HepG2 (cell line): Measurements from ENCODE around the gene METTL26. TPM values are rescaled to one million over a fixed set of nuclear protein-coding genes. Genes with fewer than 3 reads are reported as not detected.

Experiments
- GABPA ChIP-seq, 2 experiments: IDR thresholded peaks; 2 replicates each; pipeline ENCODE4 v1.6.1; 2011 to 2016; ENCODE audit warnings: low read depth in 2 of 2, low read length in 1 of 2, missing biosample characterization in 1 of 2, missing genetic modification characterization in 1 of 2
- GATA4 ChIP-seq: sonication (generic); IDR thresholded peaks from 2 replicates; pipeline ENCODE4 v1.6.1; 2016; ENCODE audit warnings: antibody characterized with exemption, low read depth, borderline replicate concordance
- HOXA3 ChIP-seq: sonication (generic); formaldehyde crosslinking; IDR thresholded peaks from 2 replicates; pipeline ENCODE4 v1.5.0; 2020; ENCODE audit warnings: missing genetic modification reagents
- KLF12 ChIP-seq: sonication (generic); formaldehyde crosslinking; IDR thresholded peaks from 2 replicates; pipeline ENCODE4 v1.4.0; 2020; ENCODE audit warnings: missing genetic modification reagents, borderline replicate concordance
- NBN ChIP-seq: fragments of 450-650 bp; conservative IDR thresholded peaks from 2 replicates; pipeline ENCODE4 v1.6.1; 2017
- SATB2 ChIP-seq: sonication (generic); formaldehyde crosslinking; IDR thresholded peaks from 2 replicates; pipeline ENCODE4 v1.5.0; 2020; ENCODE audit warnings: missing genetic modification reagents
- ZNF136 ChIP-seq: sonication (generic); formaldehyde crosslinking; IDR thresholded peaks from 2 replicates; pipeline ENCODE4 v1.8.1; 2022; ENCODE audit warnings: low read depth, mild to moderate bottlenecking, moderate library complexity, missing genetic modification reagents
- ZNF180 ChIP-seq: sonication (generic); formaldehyde crosslinking; IDR thresholded peaks from 2 replicates; pipeline ENCODE4 v1.4.0; 2020; ENCODE audit warnings: low read depth, missing genetic modification reagents, borderline replicate concordance
- ZNF343 ChIP-seq: sonication (generic); formaldehyde crosslinking; IDR thresholded peaks from 2 replicates; pipeline ENCODE4 v1.4.0; 2020; ENCODE audit warnings: mild to moderate bottlenecking, missing genetic modification reagents
- ZNF788 ChIP-seq: sonication (generic); formaldehyde crosslinking; IDR thresholded peaks from 2 replicates; pipeline ENCODE4 v1.5.0; 2020; ENCODE audit warnings: mild to moderate bottlenecking, missing genetic modification reagents, borderline replicate concordance
- polyA plus RNA-seq, 8 experiments: library from polyadenylated mRNA; depleted of rRNA in 3 of 8; stranded (reverse) in 7 of 8; unstranded in 1 of 8; fragments of >200 nt; fragmentation: Illumina TruSeq in 4 of 8; extraction: Trizol in 4 of 8; gene quantifications; 2 replicates each; pipeline versions ENCODE4 v1.2.1 to v1.2.3, GENCODE V29; 2011 to 2016; ENCODE audit warnings: low read depth in 4 of 8, missing spikeins in 1 of 8, mixed read lengths in 1 of 8; ENCODE audit not compliant: insufficient read depth in 1 of 8
- total RNA-seq, 5 experiments: library from RNA; depleted of rRNA; stranded (reverse); fragments of >200 nt; fragmentation: Illumina TruSeq; extraction: Trizol; gene quantifications; 2 replicates each; pipeline ENCODE4 v1.2.3, GENCODE V29; 2016; ENCODE audit warnings: low read depth in 1 of 5
- TF ChIP-seq, protein P1 (sequence below): sonication (generic); formaldehyde crosslinking; IDR thresholded peaks from 2 replicates; pipeline ENCODE4 v1.8.0; 2022; ENCODE audit warnings: mild to moderate bottlenecking, missing genetic modification reagents; ENCODE audit not compliant: insufficient replicate concordance
- TF ChIP-seq, protein P2 (sequence below): sonication (generic); formaldehyde crosslinking; IDR thresholded peaks from 2 replicates; pipeline ENCODE4 v1.5.1; 2020; ENCODE audit warnings: missing genetic modification reagents, mild to moderate bottlenecking, borderline replicate concordance
- TF ChIP-seq, protein P3 (sequence below): sonication (generic); formaldehyde crosslinking; IDR thresholded peaks from 2 replicates; pipeline ENCODE4 v1.5.0; 2020; ENCODE audit warnings: mild to moderate bottlenecking, missing genetic modification reagents, borderline replicate concordance
- TF ChIP-seq, protein P4 (sequence below): sonication (generic); formaldehyde crosslinking; IDR thresholded peaks from 2 replicates; pipeline ENCODE4 v1.8.0; 2022; ENCODE audit warnings: low read depth, missing genetic modification reagents

The METTL26 gene
- total and polyA plus RNA-seq, 2 of the 13 experiments (the other 11 are each of a cell fraction or from before 2014, with no cell fraction given) = 65.5 to 70.1 TPM

DNA sequence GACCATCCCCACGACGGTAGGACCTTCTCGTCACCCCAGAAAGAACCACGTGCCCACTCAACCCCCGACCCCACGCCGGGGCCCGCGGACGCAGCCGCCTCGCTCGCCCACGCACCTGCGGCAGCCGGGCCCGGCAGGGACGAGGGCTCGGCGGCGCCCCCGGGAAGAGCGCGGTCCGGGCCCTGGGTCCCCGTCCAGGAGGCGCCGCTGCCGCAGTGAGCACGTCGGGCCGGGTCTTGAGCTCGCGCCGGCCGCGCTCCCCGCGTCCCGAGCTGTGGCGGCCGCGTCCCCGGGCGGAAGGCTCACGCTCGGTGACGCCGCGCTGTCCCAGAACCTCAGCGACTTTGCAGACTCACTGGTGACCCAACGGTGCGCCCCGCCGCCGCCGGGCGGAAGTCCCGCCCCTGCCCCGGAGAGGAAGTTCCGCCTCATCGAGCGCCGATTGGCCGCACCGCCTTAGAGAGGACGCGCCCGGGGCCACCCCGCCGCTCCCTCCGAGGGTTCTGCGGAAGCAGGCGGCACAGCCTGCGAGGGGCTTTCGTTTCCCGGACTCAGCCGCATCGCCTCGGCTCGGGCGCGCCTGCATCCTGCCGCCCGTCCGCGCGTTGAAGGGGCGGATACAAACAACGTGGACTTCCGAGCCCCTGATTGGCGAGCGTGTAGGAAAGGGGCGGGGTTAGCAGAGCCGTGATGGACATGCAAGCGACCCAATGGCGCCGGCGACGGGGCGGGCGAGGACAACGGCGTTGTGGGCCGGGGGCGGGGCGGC, 47.0 kb downstream of the METTL26 start (continued):
- TF ChIP-seq, protein P1, sequence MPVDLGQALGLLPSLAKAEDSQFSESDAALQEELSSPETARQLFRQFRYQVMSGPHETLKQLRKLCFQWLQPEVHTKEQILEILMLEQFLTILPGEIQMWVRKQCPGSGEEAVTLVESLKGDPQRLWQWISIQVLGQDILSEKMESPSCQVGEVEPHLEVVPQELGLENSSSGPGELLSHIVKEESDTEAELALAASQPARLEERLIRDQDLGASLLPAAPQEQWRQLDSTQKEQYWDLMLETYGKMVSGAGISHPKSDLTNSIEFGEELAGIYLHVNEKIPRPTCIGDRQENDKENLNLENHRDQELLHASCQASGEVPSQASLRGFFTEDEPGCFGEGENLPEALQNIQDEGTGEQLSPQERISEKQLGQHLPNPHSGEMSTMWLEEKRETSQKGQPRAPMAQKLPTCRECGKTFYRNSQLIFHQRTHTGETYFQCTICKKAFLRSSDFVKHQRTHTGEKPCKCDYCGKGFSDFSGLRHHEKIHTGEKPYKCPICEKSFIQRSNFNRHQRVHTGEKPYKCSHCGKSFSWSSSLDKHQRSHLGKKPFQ (CRISPR knock-in tag) = no peak
- peak; percentile 17; the same call in 1 of the 2 replicates for TF ChIP-seq ZNF788 (CRISPR knock-in tag)
- TF ChIP-seq ZNF180 (CRISPR knock-in tag) = no peak
- no peak for TF ChIP-seq SATB2
- TF ChIP-seq GABPA (IDR thresholded peaks at IDR 0.05; ENCODE audit: low read depth, low read length) = peak; percentile 86
- peak; percentile 90 for TF ChIP-seq GABPA (CRISPR knock-in tag; IDR thresholded peaks at IDR 0.05; ENCODE audit: low read depth)
- TF ChIP-seq GATA4 = 0 out of 2 replicates have a peak, but pooled peaks have one; percentile 30
- 0 out of 2 replicates have a peak, but pooled peaks have one; percentile 16 for TF ChIP-seq ZNF136
- TF ChIP-seq KLF12 (CRISPR knock-in tag) = peak; percentile 37; the same call in 1 of the 2 replicates
- TF ChIP-seq, protein P2, sequence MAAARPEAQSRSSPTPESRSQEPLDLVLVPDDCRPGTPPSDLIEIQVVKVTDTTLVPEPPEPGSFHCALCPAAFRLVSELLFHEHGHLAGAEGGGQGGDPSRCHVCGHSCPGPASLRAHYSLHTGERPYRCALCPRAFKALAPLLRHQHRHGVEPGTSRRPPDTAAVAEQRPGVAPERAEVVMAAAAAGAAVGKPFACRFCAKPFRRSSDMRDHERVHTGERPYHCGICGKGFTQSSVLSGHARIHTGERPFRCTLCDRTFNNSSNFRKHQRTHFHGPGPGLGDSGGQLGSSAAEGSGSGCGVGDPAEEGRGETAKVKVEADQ (CRISPR knock-in tag) = no peak
- peak; percentile 35; the same call in 1 of the 2 replicates for TF ChIP-seq HOXA3 (CRISPR knock-in tag)
- TF ChIP-seq, protein P3, sequence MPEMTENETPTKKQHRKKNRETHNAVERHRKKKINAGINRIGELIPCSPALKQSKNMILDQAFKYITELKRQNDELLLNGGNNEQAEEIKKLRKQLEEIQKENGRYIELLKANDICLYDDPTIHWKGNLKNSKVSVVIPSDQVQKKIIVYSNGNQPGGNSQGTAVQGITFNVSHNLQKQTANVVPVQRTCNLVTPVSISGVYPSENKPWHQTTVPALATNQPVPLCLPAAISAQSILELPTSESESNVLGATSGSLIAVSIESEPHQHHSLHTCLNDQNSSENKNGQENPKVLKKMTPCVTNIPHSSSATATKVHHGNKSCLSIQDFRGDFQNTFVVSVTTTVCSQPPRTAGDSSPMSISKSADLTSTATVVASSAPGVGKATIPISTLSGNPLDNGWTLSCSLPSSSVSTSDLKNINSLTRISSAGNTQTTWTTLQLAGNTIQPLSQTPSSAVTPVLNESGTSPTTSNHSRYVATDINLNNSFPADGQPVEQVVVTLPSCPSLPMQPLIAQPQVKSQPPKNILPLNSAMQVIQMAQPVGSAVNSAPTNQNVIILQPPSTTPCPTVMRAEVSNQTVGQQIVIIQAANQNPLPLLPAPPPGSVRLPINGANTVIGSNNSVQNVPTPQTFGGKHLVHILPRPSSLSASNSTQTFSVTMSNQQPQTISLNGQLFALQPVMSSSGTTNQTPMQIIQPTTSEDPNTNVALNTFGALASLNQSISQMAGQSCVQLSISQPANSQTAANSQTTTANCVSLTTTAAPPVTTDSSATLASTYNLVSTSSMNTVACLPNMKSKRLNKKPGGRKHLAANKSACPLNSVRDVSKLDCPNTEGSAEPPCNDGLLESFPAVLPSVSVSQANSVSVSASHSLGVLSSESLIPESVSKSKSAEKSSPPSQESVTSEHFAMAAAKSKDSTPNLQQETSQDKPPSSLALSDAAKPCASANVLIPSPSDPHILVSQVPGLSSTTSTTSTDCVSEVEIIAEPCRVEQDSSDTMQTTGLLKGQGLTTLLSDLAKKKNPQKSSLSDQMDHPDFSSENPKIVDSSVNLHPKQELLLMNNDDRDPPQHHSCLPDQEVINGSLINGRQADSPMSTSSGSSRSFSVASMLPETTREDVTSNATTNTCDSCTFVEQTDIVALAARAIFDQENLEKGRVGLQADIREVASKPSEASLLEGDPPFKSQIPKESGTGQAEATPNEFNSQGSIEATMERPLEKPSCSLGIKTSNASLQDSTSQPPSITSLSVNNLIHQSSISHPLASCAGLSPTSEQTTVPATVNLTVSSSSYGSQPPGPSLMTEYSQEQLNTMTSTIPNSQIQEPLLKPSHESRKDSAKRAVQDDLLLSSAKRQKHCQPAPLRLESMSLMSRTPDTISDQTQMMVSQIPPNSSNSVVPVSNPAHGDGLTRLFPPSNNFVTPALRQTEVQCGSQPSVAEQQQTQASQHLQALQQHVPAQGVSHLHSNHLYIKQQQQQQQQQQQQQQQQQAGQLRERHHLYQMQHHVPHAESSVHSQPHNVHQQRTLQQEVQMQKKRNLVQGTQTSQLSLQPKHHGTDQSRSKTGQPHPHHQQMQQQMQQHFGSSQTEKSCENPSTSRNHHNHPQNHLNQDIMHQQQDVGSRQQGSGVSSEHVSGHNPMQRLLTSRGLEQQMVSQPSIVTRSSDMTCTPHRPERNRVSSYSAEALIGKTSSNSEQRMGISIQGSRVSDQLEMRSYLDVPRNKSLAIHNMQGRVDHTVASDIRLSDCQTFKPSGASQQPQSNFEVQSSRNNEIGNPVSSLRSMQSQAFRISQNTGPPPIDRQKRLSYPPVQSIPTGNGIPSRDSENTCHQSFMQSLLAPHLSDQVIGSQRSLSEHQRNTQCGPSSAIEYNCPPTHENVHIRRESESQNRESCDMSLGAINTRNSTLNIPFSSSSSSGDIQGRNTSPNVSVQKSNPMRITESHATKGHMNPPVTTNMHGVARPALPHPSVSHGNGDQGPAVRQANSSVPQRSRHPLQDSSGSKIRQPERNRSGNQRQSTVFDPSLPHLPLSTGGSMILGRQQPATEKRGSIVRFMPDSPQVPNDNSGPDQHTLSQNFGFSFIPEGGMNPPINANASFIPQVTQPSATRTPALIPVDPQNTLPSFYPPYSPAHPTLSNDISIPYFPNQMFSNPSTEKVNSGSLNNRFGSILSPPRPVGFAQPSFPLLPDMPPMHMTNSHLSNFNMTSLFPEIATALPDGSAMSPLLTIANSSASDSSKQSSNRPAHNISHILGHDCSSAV (CRISPR knock-in tag) = no peak
- TF ChIP-seq, protein P4, sequence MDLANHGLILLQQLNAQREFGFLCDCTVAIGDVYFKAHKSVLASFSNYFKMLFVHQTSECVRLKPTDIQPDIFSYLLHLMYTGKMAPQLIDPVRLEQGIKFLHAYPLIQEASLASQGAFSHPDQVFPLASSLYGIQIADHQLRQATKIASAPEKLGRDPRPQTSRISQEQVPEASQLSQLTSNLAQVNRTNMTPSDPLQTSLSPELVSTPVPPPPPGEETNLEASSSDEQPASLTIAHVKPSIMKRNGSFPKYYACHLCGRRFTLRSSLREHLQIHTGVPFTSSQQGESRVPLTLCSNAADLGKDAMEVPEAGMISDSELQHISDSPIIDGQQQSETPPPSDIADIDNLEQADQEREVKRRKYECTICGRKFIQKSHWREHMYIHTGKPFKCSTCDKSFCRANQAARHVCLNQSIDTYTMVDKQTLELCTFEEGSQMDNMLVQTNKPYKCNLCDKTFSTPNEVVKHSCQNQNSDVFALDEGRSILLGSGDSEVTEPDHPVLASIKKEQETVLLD (CRISPR knock-in tag) = peak; percentile 55; the same call in 1 of the 2 replicates
- no peak; the same call in 1 of the 2 replicates for TF ChIP-seq ZNF343 (CRISPR knock-in tag)
- no peak for TF ChIP-seq NBN
